HepG2 (cell line): ENCODE data around the gene SDCCAG8. TPM values are rescaled to one million over a fixed set of nuclear protein-coding genes. Genes with fewer than 3 reads are reported as not detected.

Source experiments
- ATAC-seq: fragments of 200-7000 bp; cut with Tn5 transposase; 3 replicates; pipeline ENCODE4 v1.9.1; 2020; ENCODE audit warnings: mild to moderate bottlenecking, moderate library complexity
- BruUV-seq: library from RNA; stranded (reverse); fragments of 400-500 nt; replicated peaks from 2 replicates; lab custom pipeline; 2021; lab: Mats Ljungman, UMichigan
- CTCF ChIA-PET: fragments of 300-600 bp; formaldehyde crosslinking; extraction: SDS; loops from one replicate; lab custom pipeline; 2021; ENCODE audit warnings: low total read pairs, inconsistent platforms, low intra/inter-chr PET ratio; lab: Yijun Ruan, JAX
- POLR2A ChIA-PET: fragments of 350-600 bp; sonication (Branson Sonifier 250); formaldehyde crosslinking; loops from one replicate; lab custom pipeline; 2020; ENCODE audit warnings: antibody characterized with exemption, inconsistent platforms; lab: Yijun Ruan, JAX
- DNase-seq: peaks from one replicate; pipeline ENCODE4 v3.0.0-alpha.2; 2015; ENCODE audit warnings: low spot score
- FAIRE-seq: peaks from 3 replicates; lab custom pipeline; 2011; peaks lifted over from hg19 to GRCh38; lab: Jason Lieb, UNC
- H2AFZ ChIP-seq: one replicate; pipeline ENCODE4 v1.6.1; 2011; ENCODE audit warnings: low read length, inconsistent platforms
- H3K27ac ChIP-seq: fragments of 300-600 bp; 3 replicates; pipeline ENCODE4 v1.8.0; 2011; ENCODE audit warnings: mixed run types, mild to moderate bottlenecking, mixed read lengths, low read length, inconsistent platforms; ENCODE audit not compliant: insufficient read depth; ENCODE audit errors: extremely low read length
- H3K27me3 ChIP-seq, 2 experiments: fragments of 200-600 bp in 1 of 2; 2 replicates in 1 of 2; 3 replicates in 1 of 2; pipeline versions ENCODE4 v1.6.0 to v1.8.0; 2011; ENCODE audit warnings: low read length in 2 of 2, mild to moderate bottlenecking in 2 of 2, moderate library complexity in 2 of 2, inconsistent platforms in 1 of 2; ENCODE audit not compliant: insufficient read depth in 2 of 2, control insufficient read depth in 1 of 2
- H3K36me3 ChIP-seq, 2 experiments: fragments of 200-600 bp in 1 of 2; replicated peaks in 1 of 2; 2 replicates in 1 of 2; 3 replicates in 1 of 2; pipeline versions ENCODE4 v1.5.1 to v1.8.0; 2011; ENCODE audit warnings: low read length in 2 of 2, inconsistent platforms in 1 of 2; ENCODE audit not compliant: insufficient read depth in 2 of 2, control insufficient read depth in 1 of 2
- H3K4me1 ChIP-seq: 2 replicates; pipeline ENCODE4 v1.5.1; 2012; ENCODE audit warnings: low read length, inconsistent platforms; ENCODE audit not compliant: insufficient read depth
- H3K4me2 ChIP-seq: 2 replicates; pipeline ENCODE4 v1.6.0; 2011; ENCODE audit warnings: low read depth, low read length, inconsistent platforms
- H3K4me3 ChIP-seq, 3 experiments: fragments of 200-600 bp in 1 of 3; sonication (generic), shearing (Covaris generic) in 1 of 3; replicated peaks in 1 of 3; 2 replicates each; pipeline ENCODE4 v1.5.1; 2011 to 2016; ENCODE audit warnings: low read length in 3 of 3, inconsistent platforms in 2 of 3, low read depth in 2 of 3, mild to moderate bottlenecking in 2 of 3, control low read depth in 1 of 3, mixed read lengths in 1 of 3; ENCODE audit not compliant: insufficient read depth in 1 of 3
- H3K79me2 ChIP-seq: one replicate; pipeline ENCODE4 v1.6.1; 2011; ENCODE audit warnings: low read length, inconsistent platforms; ENCODE audit not compliant: insufficient read depth
- H3K9ac ChIP-seq: 2 replicates; pipeline ENCODE4 v1.6.0; 2011; ENCODE audit warnings: mild to moderate bottlenecking, low read depth, low read length, inconsistent platforms; ENCODE audit not compliant: insufficient read depth
- H3K9me3 ChIP-seq: 2 replicates; pipeline ENCODE4 v1.5.1; 2012; ENCODE audit warnings: mild to moderate bottlenecking, low read length
- H4K20me1 ChIP-seq: 2 replicates; pipeline ENCODE4 v1.6.0; 2011; ENCODE audit warnings: inconsistent platforms, mild to moderate bottlenecking, low read length, moderate library complexity; ENCODE audit not compliant: insufficient read depth
- AGO1 ChIP-seq: fragments of 200-400 bp; formaldehyde crosslinking; IDR thresholded peaks from 2 replicates; pipeline ENCODE4 v1.6.1; 2017; ENCODE audit warnings: mild to moderate bottlenecking, low read depth, low read length, moderate library complexity; ENCODE audit not compliant: poor library complexity, severe bottlenecking
- ARID3A ChIP-seq: IDR thresholded peaks from 2 replicates; pipeline ENCODE4 v1.6.1; 2012; ENCODE audit warnings: low read depth, low read length, improper control_type of control experiment
- CEBPZ ChIP-seq: IDR thresholded peaks from 2 replicates; pipeline ENCODE4 v1.6.1; 2012; ENCODE audit warnings: low read length, improper control_type of control experiment
- MXD1 ChIP-seq: sonication (generic); formaldehyde crosslinking; IDR thresholded peaks from 2 replicates; pipeline ENCODE4 v1.4.0; 2020; ENCODE audit warnings: mild to moderate bottlenecking, missing genetic modification reagents
- NR3C1 ChIP-seq: sonication (generic); formaldehyde crosslinking; IDR thresholded peaks from 2 replicates; pipeline ENCODE4 v1.4.0; 2020; ENCODE audit warnings: missing genetic modification reagents
- PATZ1 ChIP-seq: sonication (generic); formaldehyde crosslinking; IDR thresholded peaks from 2 replicates; pipeline ENCODE4 v1.4.0; 2020; ENCODE audit warnings: missing genetic modification reagents
- RXRB ChIP-seq: IDR thresholded peaks from 2 replicates; pipeline ENCODE4 v1.6.1; 2016; ENCODE audit warnings: borderline replicate concordance, missing genetic modification reagents, missing compliant biosample characterization
- ZC3H13 ChIP-seq: sonication (generic); formaldehyde crosslinking; IDR thresholded peaks from 2 replicates; pipeline ENCODE4 v1.8.1; 2023; ENCODE audit warnings: mild to moderate bottlenecking, missing genetic modification reagents, moderate library complexity
- ZFP1 ChIP-seq: IDR thresholded peaks from 2 replicates; pipeline ENCODE4 v1.6.1; 2016
- ZGPAT ChIP-seq: IDR thresholded peaks from 2 replicates; pipeline ENCODE4 v1.6.1; 2016; ENCODE audit warnings: mild to moderate bottlenecking
- ZNF18 ChIP-seq: sonication (generic); formaldehyde crosslinking; IDR thresholded peaks from 2 replicates; pipeline ENCODE4 v1.8.0; 2022; ENCODE audit warnings: mild to moderate bottlenecking, missing genetic modification reagents; ENCODE audit not compliant: insufficient replicate concordance
- WGBS: methylation state at CpG from one replicate; pipeline ENCODE4 v1.1.6; 2017; ENCODE audit warnings: low lambda C conversion rate; 5-methylcytosine and 5-hydroxymethylcytosine counted together
- in situ Hi-C: cut with HindIII; loops from 2 replicates; pipeline ENCODE4 v1.10.0; 2017; ENCODE audit warnings: low pct_unique_long_range_greater_than_20kb; ENCODE audit not compliant: extremely low pct_ligation_motif_present
- intact Hi-C: fragments of 100-400 bp; cut with micrococcal nuclease; formaldehyde crosslinking; loops from one replicate; pipeline ENCODE4 v1.10.0; 2022; ENCODE audit not compliant: unreplicated experiment
- polyA plus RNA-seq, 8 experiments: library from polyadenylated mRNA; depleted of rRNA in 3 of 8; stranded (reverse) in 7 of 8; unstranded in 1 of 8; fragments of >200 nt; fragmentation: Illumina TruSeq in 4 of 8; extraction: Trizol in 4 of 8; gene quantifications; 2 replicates each; pipeline versions ENCODE4 v1.2.1 to v1.2.3, GENCODE V29; 2011 to 2016; ENCODE audit warnings: low read depth in 4 of 8, missing spikeins in 1 of 8, mixed read lengths in 1 of 8; ENCODE audit not compliant: insufficient read depth in 1 of 8
- total RNA-seq, 5 experiments: library from RNA; depleted of rRNA; stranded (reverse); fragments of >200 nt; fragmentation: Illumina TruSeq; extraction: Trizol; gene quantifications; 2 replicates each; pipeline ENCODE4 v1.2.3, GENCODE V29; 2016; ENCODE audit warnings: low read depth in 1 of 5

SDCCAG8 gene
- total and polyA plus RNA-seq, 2 of the 13 experiments (the other 11 are each of a cell fraction or from before 2014, with no cell fraction given): 9.5 to 13.4 TPM

GRCh38 chr1:243526180-243526579, 270.3 kb downstream of the SDCCAG8 start (continued):
- no peak for TF ChIP-seq CEBPZ

GRCh38 chr1:243528459-243529121, 272.7 kb downstream of the SDCCAG8 start:
- CTCF ChIA-PET: no interaction called here
- WGBS: 70% methylated on average over 2 of the region's 2 CpGs
- Histone ChIP-seq H3K36me3 (no peaks in the 10 kb centered on the region), H3K4me1 (no peaks in the 10 kb centered on the region), H2AFZ (no peak overlapping the region), H3K27ac (no peak overlapping the region), H3K4me2 (no peak overlapping the region), H3K9ac (no peak overlapping the region), H3K79me2 (no peaks in the 10 kb centered on the region), H3K4me3 (no peak overlapping the region), H3K27me3 (no peaks in the 10 kb centered on the region), H4K20me1 (no peaks in the 10 kb centered on the region), H3K9me3 (no peaks in the 10 kb centered on the region)
- intact Hi-C loops (no loop called here), in situ Hi-C loops (no loop called here)
- DNase-seq (no peak), FAIRE-seq (no peak), ATAC-seq (no peak)
- POLR2A ChIA-PET: no interaction called here
- no TSS peak for BruUV-seq
- TF ChIP-seq ARID3A: no peak
- TF ChIP-seq MXD1 (CRISPR knock-in tag): no peak
- no peak for TF ChIP-seq AGO1
- TF ChIP-seq PATZ1: no peak
- TF ChIP-seq ZNF18 (CRISPR knock-in tag): no peak
- TF ChIP-seq ZC3H13 (CRISPR knock-in tag): no peak
- TF ChIP-seq RXRB (CRISPR knock-in tag): no peak
- TF ChIP-seq ZFP1 (CRISPR knock-in tag): no peak
- TF ChIP-seq ZGPAT (CRISPR knock-in tag): no peak
- no peak for TF ChIP-seq NR3C1 (CRISPR knock-in tag)
